ENCODE data around the gene NF2.

Gene NF2

DNA sequence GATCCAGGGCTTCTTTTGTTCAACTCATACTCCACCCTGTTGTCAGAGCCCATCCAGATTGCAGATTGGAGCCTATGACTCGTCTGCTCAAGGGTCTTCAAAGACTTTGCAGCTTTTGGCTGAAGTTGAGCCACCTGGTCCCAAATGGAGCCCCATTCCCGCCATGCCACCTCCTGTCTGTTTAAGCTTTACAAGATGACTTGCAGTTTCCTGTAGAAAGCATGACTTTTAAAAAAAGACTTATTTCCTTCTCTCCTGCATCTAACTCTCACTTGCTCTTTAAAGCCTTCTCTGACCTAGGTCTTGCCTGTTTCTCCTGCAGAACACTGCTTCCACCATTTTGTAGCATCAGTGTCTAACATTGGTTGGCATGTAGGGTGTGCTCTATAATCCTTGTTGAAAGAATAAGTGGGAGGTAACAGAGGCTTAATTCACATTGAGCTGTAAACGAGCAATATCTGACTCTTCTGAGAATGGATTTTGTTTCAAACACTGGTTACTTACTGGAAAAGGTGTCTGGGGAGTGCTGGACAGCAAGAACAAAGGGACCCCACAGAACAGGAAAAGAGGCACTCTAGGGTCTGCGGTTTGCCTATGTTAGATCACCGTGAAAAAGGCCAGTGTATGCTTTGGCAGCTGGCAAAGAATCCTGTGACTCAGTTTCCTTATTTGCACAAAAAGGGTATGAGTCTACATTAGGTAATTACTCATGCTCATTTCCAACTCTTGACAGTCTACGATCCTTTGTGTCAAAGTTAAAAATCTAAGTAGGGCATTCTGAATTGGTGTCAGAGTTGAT is 30.3 kb downstream of the NF2 start:
- no peak for ATAC-seq
- no peak for DNase-seq
- Mint-ChIP-seq H3K27me3 (no peaks in the 10 kb centered on the region), H3K9me3 (no peaks in the 10 kb centered on the region), H3K36me3 (ENCODE audit: low read depth) (peaks cover 3% of the 10 kb centered on the region), H3K4me1 (peaks cover 23% of the 10 kb centered on the region), H3K27ac (peak overlapping the region; percentile 67), H3K4me3 (no peak overlapping the region)

DNA sequence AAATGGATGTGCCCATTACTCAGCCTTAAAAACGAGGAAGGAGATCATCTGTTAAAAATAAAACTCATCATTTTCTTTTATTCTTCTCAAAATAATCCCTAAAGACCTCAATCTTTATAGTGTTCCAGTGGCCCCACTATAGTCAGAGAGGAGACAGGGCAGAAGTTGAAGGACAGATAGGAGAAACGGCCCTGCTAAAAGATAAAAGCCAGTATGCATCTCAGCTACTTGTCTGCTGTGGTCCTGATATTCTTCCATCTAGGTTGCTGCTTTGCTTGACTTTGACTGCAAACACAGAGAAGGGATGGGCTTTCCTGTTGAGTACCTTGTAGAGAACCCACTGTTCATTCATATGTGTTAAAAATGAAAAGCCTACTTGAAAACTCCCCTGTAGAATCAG is 31.4 kb downstream of the NF2 start:
- DNase-seq (no peak), ATAC-seq (no peak)
- no peak overlapping the region for H3K4me3 Mint-ChIP-seq
- H3K36me3 Mint-ChIP-seq (ENCODE audit: low read depth): peaks cover 7% of the 10 kb centered on the region
- no peaks in the 10 kb centered on the region for H3K9me3 Mint-ChIP-seq
- peaks cover 27% of the 10 kb centered on the region for H3K4me1 Mint-ChIP-seq
- H3K27me3 Mint-ChIP-seq: no peaks in the 10 kb centered on the region
- no peak overlapping the region for H3K27ac Mint-ChIP-seq

DNA sequence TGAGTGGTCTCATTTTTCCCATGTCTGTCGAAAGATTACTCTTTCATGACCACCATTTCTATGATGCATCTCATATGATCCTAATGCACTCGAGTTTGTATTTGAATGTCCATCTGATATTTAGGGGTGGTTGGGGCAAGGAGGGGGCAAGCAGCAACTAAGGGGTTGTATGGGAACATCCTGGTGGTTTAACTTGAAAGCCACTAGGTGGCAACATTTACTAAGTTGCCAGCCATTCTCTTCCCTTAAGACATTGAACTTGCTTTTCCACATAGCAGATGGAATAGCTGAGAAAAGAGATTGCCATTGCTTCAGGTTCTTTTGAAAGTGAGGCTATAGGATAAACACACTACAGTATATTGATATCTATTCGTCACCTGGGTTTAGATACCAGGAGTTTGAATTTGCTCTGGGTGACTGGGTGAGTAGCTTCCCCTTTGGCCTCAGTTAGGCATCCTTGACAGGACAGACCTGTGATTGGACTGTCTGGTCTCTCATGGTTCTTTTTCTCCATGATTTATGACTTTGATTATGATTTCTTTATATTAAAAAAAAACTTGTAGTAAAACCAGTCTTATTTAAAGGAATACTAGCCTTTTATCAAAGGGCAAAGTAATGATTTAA is 32.4 kb downstream of the NF2 start:
- Mint-ChIP-seq H3K36me3 (ENCODE audit: low read depth) (peaks cover 7% of the 10 kb centered on the region), H3K27ac (no peak overlapping the region), H3K9me3 (no peaks in the 10 kb centered on the region), H3K4me1 (peaks cover 27% of the 10 kb centered on the region), H3K27me3 (no peaks in the 10 kb centered on the region), H3K4me3 (no peak overlapping the region)
- no peak for ATAC-seq
- DNase-seq: no peak

DNA sequence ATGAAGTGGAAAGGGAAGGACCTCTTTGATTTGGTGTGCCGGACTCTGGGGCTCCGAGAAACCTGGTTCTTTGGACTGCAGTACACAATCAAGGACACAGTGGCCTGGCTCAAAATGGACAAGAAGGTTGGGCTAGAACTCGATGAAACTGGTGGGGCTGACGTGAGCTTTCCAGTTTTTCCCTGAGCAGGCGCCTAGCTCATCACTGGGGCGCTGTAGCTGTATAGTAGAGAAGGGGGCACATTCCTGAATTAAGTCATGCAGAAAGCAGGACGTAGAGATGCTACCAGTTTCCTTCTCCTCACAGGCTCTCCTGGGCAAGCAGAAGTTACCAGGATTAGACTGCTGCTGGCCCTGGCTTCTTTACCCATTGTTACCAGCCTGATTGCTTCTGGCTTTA is 33.3 kb downstream of the NF2 start:
- Mint-ChIP-seq H3K9me3 (no peaks in the 10 kb centered on the region), H3K4me1 (peaks cover 26% of the 10 kb centered on the region), H3K27me3 (no peaks in the 10 kb centered on the region), H3K4me3 (no peak overlapping the region), H3K36me3 (ENCODE audit: low read depth) (peaks cover 7% of the 10 kb centered on the region), H3K27ac (no peak overlapping the region)
- ATAC-seq (no peak), DNase-seq (no peak)

DNA sequence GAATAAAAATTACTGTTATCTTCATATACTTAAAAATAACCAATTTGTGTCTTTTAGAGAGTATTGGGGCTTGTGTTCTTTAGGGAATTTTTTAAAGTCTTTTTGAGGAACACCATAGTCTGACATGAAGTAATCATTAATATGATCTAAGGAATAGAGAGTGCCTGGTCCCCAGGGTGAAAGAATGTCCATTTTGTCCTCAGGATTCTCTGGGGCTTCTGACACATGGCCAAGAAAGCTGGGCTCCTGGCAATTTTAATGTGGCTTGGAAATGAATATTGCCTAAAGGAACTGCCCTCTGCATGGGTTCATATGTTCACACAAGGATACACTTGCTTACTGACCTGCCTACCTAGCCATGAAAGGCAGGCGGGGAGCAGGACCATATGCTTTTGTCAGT is 33.7 kb downstream of the NF2 start:
- Mint-ChIP-seq H3K36me3 (ENCODE audit: low read depth) (peaks cover 11% of the 10 kb centered on the region), H3K4me1 (peaks cover 25% of the 10 kb centered on the region), H3K27ac (no peak overlapping the region), H3K4me3 (no peak overlapping the region), H3K9me3 (no peaks in the 10 kb centered on the region), H3K27me3 (no peaks in the 10 kb centered on the region)
- DNase-seq: no peak
- no peak for ATAC-seq

DNA sequence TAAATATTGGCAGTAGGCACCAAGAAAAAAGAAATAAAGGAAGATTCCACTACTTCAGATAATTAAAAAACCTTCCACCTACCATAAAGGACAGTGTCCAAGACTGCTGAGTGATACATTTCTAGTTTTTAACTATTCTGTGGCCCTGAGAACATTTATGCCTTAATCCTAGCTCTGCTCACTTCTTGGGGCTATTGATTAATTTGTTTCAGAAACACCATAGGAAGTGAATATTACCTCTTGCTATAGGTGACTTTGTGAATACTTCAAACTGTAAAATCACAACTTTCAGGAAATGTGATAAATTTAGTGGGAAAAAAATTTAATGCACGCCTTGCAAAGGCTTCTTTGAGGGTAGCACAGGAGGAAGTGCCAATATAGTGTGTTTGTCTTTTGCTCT is 35.2 kb downstream of the NF2 start:
- no peak for ATAC-seq
- H3K27ac Mint-ChIP-seq: no peak overlapping the region
- H3K4me3 Mint-ChIP-seq: no peak overlapping the region
- H3K27me3 Mint-ChIP-seq: no peaks in the 10 kb centered on the region
- H3K36me3 Mint-ChIP-seq (ENCODE audit: low read depth): peaks cover 20% of the 10 kb centered on the region
- peaks cover 20% of the 10 kb centered on the region for H3K4me1 Mint-ChIP-seq
- H3K9me3 Mint-ChIP-seq: no peaks in the 10 kb centered on the region
- no peak for DNase-seq

DNA sequence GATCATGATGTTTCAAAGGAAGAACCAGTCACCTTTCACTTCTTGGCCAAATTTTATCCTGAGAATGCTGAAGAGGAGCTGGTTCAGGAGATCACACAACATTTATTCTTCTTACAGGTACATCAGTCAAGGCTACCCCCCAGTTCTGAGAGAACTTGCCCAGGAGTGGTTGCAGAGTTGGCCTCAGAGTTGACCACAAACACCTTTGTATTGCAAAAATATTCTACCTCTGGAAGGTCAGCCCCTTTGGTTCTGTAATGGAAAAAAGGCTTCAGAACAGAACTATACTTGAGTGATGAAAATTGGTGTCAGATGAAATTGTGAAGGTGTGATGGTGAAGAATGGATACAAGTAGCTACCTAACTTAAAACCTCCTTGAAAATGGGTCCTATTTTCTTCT is 35.7 kb downstream of the NF2 start:
- H3K36me3 Mint-ChIP-seq (ENCODE audit: low read depth): peaks cover 20% of the 10 kb centered on the region
- DNase-seq: no peak
- H3K4me3 Mint-ChIP-seq: no peak overlapping the region
- no peak for ATAC-seq
- H3K27ac Mint-ChIP-seq: peak overlapping the region; percentile 80
- H3K27me3 Mint-ChIP-seq: no peaks in the 10 kb centered on the region
- H3K4me1 Mint-ChIP-seq: peaks cover 17% of the 10 kb centered on the region
- H3K9me3 Mint-ChIP-seq: no peaks in the 10 kb centered on the region

DNA sequence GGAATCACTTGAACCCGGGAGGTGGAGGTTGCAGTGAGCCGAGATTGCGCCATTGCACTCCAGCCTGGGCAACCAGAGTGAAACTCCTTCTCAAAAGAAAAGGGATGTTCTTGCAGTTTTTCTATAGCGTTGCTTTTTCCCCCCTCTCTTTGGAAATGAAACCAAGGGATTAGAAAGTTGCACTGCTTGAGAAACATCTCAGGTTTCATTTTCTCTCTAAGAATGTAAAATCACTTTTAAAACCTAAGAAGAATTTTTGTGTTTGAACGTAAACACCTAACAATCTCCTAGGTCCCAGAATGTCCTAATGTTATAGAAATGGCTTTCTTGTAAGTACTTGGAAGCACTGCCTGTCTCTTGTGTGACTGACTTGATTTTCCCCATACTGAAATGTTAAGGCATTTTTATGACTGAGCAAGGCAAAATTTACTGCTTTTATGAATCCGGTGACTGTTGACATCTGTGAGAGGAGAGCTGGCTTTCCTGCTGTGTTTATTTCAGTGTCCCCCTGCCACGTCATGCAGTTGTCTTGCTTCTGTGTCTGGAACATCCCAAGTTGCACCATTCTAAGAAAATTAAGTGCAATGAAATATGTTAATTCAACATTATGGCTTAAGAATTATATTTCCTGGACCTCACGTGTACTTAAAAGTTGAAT is 37.7 kb downstream of the NF2 start:
- Mint-ChIP-seq H3K4me3 (no peak overlapping the region), H3K36me3 (ENCODE audit: low read depth) (peaks cover 20% of the 10 kb centered on the region), H3K9me3 (no peaks in the 10 kb centered on the region), H3K4me1 (peaks cover 15% of the 10 kb centered on the region), H3K27me3 (no peaks in the 10 kb centered on the region), H3K27ac (no peak overlapping the region)
- ATAC-seq: no peak
- DNase-seq: no peak

DNA sequence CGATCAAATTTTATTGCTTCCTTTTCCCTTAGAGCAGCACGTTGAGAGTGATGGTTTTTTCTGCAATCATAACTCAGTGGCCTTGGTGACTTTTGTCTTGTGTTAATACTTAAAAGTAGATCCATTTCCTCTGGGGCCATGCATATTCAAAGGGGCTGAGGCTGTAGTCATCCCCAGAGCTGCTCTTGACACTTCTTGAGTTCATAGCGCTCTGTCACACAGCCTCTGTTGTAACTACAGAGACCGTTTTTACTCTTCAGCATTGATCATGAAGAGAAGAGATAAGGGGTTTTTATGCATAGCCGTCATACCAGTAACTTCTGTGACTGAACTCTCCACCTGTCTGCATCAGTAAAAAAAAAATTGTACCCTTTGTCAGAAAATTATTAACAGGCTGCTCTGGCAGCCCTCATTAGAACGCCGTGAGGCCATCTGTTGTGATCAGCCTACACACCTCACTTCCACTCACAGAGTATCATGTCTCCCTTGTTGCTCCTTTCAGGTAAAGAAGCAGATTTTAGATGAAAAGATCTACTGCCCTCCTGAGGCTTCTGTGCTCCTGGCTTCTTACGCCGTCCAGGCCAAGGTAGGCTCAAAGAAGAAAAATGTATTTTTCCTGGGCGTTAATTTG is 38.4 kb downstream of the NF2 start:
- no peaks in the 10 kb centered on the region for H3K27me3 Mint-ChIP-seq
- peaks cover 15% of the 10 kb centered on the region for H3K4me1 Mint-ChIP-seq
- no peaks in the 10 kb centered on the region for H3K9me3 Mint-ChIP-seq
- no peak for ATAC-seq
- DNase-seq: no peak
- no peak overlapping the region for H3K4me3 Mint-ChIP-seq
- H3K36me3 Mint-ChIP-seq (ENCODE audit: low read depth): peaks cover 20% of the 10 kb centered on the region
- no peak overlapping the region for H3K27ac Mint-ChIP-seq

DNA sequence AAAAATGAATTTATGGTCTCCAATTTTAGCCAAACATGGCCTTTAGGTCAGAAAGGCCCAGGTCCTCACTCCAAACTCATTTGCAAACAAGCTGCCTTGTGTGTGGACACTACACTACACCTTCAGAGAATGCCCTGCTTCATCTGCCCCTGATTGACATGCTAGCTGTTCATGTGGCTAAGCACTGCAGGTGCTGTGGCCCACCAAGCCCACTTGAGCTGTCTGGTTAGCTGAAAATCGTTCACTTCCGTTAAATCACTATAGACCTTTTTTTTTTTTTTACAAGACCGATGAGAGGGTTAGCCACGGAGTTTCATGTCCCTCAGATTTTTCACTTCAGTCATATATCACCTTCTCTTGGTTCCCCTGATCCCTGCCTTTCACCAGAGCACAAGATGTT is 39.3 kb downstream of the NF2 start:
- Mint-ChIP-seq H3K36me3 (ENCODE audit: low read depth) (peaks cover 19% of the 10 kb centered on the region), H3K27me3 (no peaks in the 10 kb centered on the region), H3K4me3 (no peak overlapping the region), H3K27ac (no peak overlapping the region), H3K9me3 (no peaks in the 10 kb centered on the region), H3K4me1 (peaks cover 15% of the 10 kb centered on the region)
- ATAC-seq: no peak
- DNase-seq: no peak

DNA sequence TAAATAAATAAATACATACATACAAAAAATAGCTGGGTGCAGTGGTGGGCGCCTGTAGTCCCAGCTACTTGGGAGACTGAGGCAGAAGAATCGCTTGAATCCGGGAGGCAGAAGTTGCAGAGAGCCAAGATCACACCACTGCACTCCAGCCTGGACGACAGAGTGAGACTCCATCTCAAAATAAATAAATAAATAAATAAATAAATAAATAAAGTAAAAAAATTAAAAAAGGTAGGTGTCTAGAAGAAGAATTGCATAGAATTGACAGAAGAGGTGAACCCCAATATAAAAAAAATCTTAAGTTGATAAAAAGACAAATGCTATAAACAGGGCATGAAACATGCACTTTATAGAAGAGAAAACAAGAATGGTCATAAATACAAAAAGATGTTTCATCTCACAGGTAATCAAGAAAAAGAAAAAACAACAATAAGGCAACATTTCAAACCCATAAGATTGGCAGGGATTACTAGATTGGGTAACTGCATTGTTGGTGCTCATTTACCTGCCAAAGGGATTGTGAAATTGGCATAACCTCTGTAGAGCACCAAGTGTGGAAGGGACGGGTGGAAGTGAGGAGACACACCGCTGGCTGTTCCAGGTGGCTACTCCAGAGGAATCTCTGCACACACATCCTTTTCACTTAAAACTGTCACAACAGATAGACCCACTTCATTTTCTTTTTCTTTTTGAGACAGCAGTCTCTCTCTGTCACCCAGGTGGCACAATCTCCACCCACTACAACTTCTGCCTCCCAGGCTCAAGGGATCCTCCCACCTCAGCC is 44.7 kb downstream of the NF2 start:
- Mint-ChIP-seq H3K27ac (no peak overlapping the region), H3K36me3 (ENCODE audit: low read depth) (peaks cover 9% of the 10 kb centered on the region), H3K4me1 (no peaks in the 10 kb centered on the region), H3K27me3 (no peaks in the 10 kb centered on the region), H3K4me3 (no peak overlapping the region), H3K9me3 (no peaks in the 10 kb centered on the region)
- DNase-seq: no peak
- no peak for ATAC-seq

DNA sequence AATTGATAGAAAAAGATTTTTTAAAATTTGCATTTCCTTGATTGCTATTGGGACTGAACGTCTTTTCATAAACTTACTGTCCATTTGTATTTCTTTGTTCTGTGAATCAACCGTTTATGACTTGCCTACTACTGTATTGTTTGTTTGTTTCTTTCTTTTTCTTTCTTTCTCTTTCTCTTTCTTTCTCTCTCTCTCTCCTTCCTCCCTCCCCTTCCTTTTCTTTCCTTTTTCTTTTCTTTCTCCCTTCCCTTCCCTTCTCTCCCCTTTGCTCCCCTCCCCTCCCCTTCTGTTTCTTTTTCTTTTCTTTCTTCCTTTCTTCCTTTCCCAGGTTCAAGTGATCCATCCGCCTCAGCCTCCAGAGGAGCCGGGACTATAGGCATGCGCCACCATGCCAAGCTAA is 46.9 kb downstream of the NF2 start:
- ATAC-seq: no peak
- Mint-ChIP-seq H3K27ac (no peak overlapping the region), H3K9me3 (no peaks in the 10 kb centered on the region), H3K4me1 (no peaks in the 10 kb centered on the region), H3K27me3 (no peaks in the 10 kb centered on the region), H3K4me3 (no peak overlapping the region), H3K36me3 (ENCODE audit: low read depth) (peaks cover 7% of the 10 kb centered on the region)
- DNase-seq: no peak

DNA sequence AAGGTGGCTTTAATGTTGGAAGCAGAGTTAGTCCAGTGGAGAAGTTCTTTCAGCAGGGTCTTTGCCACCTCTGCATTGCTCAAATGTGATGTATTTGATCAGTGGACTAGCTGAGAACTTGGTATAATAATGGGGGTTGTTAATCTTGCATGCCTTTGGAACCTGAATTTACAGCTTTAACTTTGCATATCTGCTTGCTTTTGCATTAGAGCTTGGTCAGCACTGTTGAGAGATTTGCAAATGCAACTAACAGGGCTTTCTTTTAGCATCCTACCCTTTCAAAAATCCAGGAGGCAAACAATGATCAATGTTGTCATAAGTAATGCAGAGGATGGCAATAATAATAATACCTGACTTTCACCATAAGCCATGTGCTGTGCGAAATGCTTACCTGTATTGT is 48.2 kb downstream of the NF2 start:
- Mint-ChIP-seq H3K36me3 (ENCODE audit: low read depth) (peaks cover 8% of the 10 kb centered on the region), H3K4me3 (no peak overlapping the region), H3K27me3 (no peaks in the 10 kb centered on the region), H3K9me3 (no peaks in the 10 kb centered on the region), H3K27ac (no peak overlapping the region), H3K4me1 (no peaks in the 10 kb centered on the region)
- no peak for DNase-seq
- no peak for ATAC-seq

DNA sequence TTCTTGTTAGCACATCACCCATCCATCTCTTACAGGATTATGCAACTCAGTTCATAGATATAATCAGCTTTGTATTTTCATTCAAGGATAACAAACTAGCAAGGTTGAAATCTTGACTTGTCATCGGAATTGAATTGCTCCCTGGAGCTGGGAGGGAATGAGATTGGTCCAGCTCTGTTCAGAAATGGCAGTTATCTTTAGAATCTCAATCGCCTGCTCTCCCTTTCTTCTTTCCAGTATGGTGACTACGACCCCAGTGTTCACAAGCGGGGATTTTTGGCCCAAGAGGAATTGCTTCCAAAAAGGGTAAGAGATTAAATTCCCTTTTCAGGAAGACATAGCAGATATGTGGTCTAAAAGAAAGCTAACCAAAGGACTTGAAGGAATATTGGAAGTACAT is 51.0 kb downstream of the NF2 start:
- Mint-ChIP-seq H3K9me3 (no peaks in the 10 kb centered on the region), H3K36me3 (ENCODE audit: low read depth) (peaks cover 8% of the 10 kb centered on the region), H3K27ac (no peak overlapping the region), H3K4me1 (no peaks in the 10 kb centered on the region), H3K4me3 (no peak overlapping the region), H3K27me3 (no peaks in the 10 kb centered on the region)
- no peak for DNase-seq
- ATAC-seq: no peak
